Neutrophil (primary cell): ENCODE data around the gene LDOC1.
"Not testable (repeated sequence)": the region's sequence is repeated elsewhere in the genome, so short reads cannot be mapped to it uniquely, and the experiment has no call there.

Experiments used
- H3K27ac ChIP-seq: fragments of 200-600 bp; sonication (generic); 2 replicates; pipeline ENCODE4 v1.5.1; 2016; ENCODE audit warnings: mild to moderate bottlenecking, moderate library complexity
- H3K27me3 ChIP-seq: fragments of 200-600 bp; sonication (generic); 2 replicates; pipeline ENCODE4 v1.6.0; 2016; ENCODE audit warnings: mild to moderate bottlenecking
- H3K36me3 ChIP-seq: fragments of 200-600 bp; sonication (generic); 2 replicates; pipeline ENCODE4 v1.5.1; 2017
- H3K4me1 ChIP-seq, 2 experiments: fragments of 200-600 bp in 1 of 2; sonication (generic) in 1 of 2; 1 replicate in 1 of 2; 2 replicates in 1 of 2; pipeline versions ENCODE4 v1.5.1 to v1.6.1; 2013 to 2016; ENCODE audit warnings: low read depth in 1 of 2, low read length in 1 of 2, mild to moderate bottlenecking in 1 of 2, moderate library complexity in 1 of 2; ENCODE audit not compliant: control insufficient read depth in 1 of 2, insufficient read depth in 1 of 2
- H3K4me3 ChIP-seq, 2 experiments: fragments of 200-600 bp in 1 of 2; sonication (generic) in 1 of 2; 1 replicate in 1 of 2; 2 replicates in 1 of 2; pipeline ENCODE4 v1.5.1; 2013 to 2016; ENCODE audit warnings: low read depth in 1 of 2, low read length in 1 of 2, mild to moderate bottlenecking in 1 of 2, moderate library complexity in 1 of 2
- H3K9me3 ChIP-seq: fragments of 200-600 bp; sonication (generic); 2 replicates; pipeline ENCODE4 v1.5.1; 2016
- TF ChIP-seq, protein P1 (sequence below): fragments of 200-600 bp; sonication (generic); IDR thresholded peaks from 2 replicates; pipeline ENCODE4 v1.5.1; 2016; ENCODE audit warnings: antibody characterized with exemption

LDOC1 gene

DNA sequence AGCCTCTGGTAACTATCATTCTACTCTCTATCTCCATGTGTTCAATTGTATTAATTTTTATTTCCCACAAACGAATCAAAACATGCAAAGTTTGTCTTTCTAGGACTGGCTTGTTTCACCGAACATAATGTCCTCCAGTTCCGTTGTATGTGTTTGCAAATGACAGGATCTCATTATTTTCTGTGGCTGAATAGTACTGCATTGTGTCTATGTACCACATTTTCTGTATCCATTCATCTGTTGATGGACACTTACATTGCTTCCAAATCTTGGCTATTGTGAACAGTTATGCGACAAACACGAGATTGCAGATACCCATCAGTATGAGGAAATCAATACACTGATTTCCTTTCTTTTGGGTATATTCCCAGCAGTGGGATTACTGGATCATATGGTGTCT lies 8.4 kb upstream of the LDOC1 start:
- H3K4me3 ChIP-seq, result no peak overlapping the region
- no peak overlapping the region for H3K27ac ChIP-seq
- TF ChIP-seq, protein P1, sequence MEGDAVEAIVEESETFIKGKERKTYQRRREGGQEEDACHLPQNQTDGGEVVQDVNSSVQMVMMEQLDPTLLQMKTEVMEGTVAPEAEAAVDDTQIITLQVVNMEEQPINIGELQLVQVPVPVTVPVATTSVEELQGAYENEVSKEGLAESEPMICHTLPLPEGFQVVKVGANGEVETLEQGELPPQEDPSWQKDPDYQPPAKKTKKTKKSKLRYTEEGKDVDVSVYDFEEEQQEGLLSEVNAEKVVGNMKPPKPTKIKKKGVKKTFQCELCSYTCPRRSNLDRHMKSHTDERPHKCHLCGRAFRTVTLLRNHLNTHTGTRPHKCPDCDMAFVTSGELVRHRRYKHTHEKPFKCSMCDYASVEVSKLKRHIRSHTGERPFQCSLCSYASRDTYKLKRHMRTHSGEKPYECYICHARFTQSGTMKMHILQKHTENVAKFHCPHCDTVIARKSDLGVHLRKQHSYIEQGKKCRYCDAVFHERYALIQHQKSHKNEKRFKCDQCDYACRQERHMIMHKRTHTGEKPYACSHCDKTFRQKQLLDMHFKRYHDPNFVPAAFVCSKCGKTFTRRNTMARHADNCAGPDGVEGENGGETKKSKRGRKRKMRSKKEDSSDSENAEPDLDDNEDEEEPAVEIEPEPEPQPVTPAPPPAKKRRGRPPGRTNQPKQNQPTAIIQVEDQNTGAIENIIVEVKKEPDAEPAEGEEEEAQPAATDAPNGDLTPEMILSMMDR, result no peak
- no peaks in the 10 kb centered on the region for H3K9me3 ChIP-seq
- H3K27me3 ChIP-seq, result no peaks in the 10 kb centered on the region
- no peaks in the 10 kb centered on the region for H3K36me3 ChIP-seq
- no peaks in the 10 kb centered on the region for H3K4me1 ChIP-seq

DNA sequence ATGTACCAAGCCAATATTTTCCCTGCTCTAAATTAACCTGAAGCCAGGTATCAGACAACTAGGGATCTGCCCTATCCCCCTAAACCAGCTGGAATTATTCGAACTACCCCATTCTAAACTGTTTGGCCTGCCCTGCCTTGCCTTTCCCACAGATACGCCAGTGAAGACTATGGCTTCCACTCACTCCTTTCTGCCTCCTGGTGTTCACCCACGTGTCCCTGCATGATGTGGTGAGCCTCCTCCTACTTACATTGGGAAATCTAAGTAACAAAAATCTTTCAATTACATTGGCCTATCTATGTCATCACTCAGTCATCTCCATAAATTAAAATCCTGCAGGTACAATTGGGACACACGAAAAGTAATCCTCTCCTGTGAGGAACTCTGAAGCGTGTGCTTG lies 6.1 kb upstream of the LDOC1 start:
- H3K9me3 ChIP-seq, result no peaks in the 10 kb centered on the region
- H3K27ac ChIP-seq, result no peak overlapping the region
- no peaks in the 10 kb centered on the region for H3K4me1 ChIP-seq
- no peak overlapping the region for H3K4me3 ChIP-seq
- TF ChIP-seq, protein P1, result no peak
- H3K36me3 ChIP-seq, result no peaks in the 10 kb centered on the region
- H3K27me3 ChIP-seq, result no peaks in the 10 kb centered on the region

DNA sequence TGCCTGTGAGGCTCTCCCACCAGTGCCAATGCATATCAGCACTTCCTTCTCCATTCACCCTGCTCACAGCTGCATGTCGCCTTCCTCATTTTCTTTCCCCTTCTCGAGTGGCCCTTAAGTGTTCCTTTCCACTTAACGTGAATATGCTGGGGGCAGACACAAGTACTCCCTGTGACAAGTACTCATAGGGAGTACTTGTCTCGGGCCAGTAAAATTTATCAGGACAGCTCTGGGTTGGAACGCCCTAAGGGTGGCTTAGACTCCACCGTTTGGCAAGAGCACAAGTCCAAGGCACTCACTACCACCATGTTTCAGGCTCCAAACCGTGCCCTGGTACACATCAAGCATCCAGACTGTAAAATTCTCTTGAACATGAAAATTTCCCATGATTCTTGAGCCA lies 3.9 kb upstream of the LDOC1 start:
- Histone ChIP-seq H3K9me3 (no peaks in the 10 kb centered on the region), H3K4me3 (no peak overlapping the region), H3K27ac (no peak overlapping the region), H3K27me3 (peaks cover 17% of the 10 kb centered on the region), H3K36me3 (no peaks in the 10 kb centered on the region), H3K4me1 (no peaks in the 10 kb centered on the region)
- TF ChIP-seq, protein P1, result no peak

DNA sequence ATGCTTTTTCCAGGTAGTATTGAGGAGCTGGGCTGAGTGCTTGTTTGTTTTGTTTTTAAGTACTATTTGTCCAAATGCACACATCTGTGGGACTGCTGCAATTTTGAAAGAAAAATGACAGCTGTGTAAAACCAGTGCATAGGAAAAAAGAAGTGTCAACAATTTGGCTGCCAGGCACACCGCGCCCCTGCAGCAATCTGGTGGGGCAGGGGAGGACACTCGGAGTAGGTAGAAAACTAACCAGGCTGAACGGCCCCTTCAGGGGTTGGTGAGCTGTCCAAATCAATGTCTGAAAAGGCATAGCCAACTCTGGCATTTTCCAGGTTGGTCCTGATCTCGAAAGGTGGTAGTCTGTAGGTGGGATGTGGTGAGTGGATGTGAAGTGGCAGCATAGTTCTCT lies 1.1 kb downstream of the LDOC1 start:
- H3K4me3 ChIP-seq, result no peak overlapping the region
- TF ChIP-seq, protein P1, result no peak
- H3K27ac ChIP-seq, result no peak overlapping the region
- peaks cover 22% of the 10 kb centered on the region for H3K27me3 ChIP-seq
- H3K9me3 ChIP-seq, result no peaks in the 10 kb centered on the region
- H3K4me1 ChIP-seq, result no peaks in the 10 kb centered on the region
- H3K36me3 ChIP-seq, result no peaks in the 10 kb centered on the region

DNA sequence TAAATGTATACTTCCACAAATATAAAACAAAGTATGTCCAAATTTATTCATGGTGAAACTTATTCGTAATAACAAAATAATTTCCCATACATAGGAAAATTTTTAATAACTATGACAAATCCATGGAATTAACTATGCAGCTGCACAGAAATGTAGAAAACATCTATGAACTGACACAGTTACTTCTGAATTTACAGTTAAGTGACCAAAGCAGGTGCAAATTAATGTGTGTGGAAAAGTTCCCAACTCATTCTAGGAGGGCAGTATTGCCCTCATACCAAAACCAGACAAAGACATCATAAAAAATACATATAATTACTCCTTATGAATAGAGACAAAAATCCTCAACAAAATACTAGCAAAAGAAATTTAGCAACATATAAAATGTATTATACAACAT lies 12.5 kb downstream of the LDOC1 start:
- Histone ChIP-seq H3K4me3 (no peak overlapping the region), H3K27ac (no peak overlapping the region), H3K27me3 (no peaks in the 10 kb centered on the region), H3K9me3 (no peaks in the 10 kb centered on the region), H3K36me3 (no peaks in the 10 kb centered on the region), H3K4me1 (no peaks in the 10 kb centered on the region)
- TF ChIP-seq, protein P1, result no peak

DNA sequence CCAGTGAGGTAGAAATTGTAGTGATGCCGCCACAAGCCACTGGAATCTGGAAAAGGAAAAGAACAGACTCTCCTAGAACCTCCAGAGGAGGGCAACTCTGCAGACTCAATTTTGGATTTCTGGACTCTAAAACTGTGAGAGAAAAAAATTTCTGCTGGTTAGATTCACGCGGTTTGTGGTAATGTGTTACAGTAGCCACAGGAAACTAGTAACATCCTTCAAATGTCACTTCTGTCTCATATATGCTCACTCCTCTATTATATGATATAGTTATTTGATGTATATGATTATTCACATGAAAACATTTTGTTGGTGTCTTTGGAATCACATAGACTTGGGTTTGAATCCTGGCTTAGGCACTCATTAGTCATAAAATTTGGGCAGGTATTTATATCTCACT lies 18.8 kb downstream of the LDOC1 start:
- Histone ChIP-seq H3K36me3 (no peaks in the 10 kb centered on the region), H3K9me3 (no peaks in the 10 kb centered on the region), H3K27me3 (no peaks in the 10 kb centered on the region), H3K4me1 (no peaks in the 10 kb centered on the region), H3K27ac (no peak overlapping the region), H3K4me3 (no peak overlapping the region)
- TF ChIP-seq, protein P1, result no peak

DNA sequence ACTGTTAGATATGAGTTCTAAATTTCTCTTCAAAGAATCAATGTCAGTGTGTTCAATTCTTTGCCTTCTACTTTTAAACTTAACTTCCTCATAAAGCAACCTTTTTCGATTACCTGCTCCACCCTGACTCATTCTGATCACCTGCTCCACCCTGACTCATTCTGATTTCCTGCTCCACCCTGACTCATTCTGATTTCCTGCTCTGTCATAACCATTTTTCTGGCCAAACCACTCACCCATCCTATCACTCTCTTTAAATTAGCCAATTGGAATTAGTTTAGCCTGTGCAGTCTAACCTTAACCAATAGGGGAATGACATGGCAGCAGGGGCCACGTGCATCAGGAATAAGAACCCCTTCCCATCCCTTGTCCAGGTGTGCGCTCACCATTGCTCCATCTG lies 21.7 kb downstream of the LDOC1 start:
- H3K9me3 ChIP-seq, H3K27ac ChIP-seq: not testable (repeated sequence)

More for the DNA sequence above, 21.7 kb downstream of the LDOC1 start:
- not testable (repeated sequence) for H3K4me1 ChIP-seq, H3K36me3 ChIP-seq, H3K27me3 ChIP-seq, H3K4me3 ChIP-seq
